Transverse colon (tissue), 3 donors: Measurements from ENCODE around the gene SLC35B2.

Source experiments
- POLR2A ChIP-seq: fragments of 450-650 bp; IDR thresholded peaks from one replicate; pipeline ENCODE4 v1.6.1; 2016; ENCODE audit warnings: antibody characterized with exemption, mild to moderate bottlenecking, moderate library complexity
- TF ChIP-seq, protein P1 (sequence below), 5 experiments: fragments of 200-600 bp in 3 of 5; fragments of 450-650 bp in 2 of 5; sonication (generic) in 3 of 5; IDR thresholded peaks; 1 replicate in 2 of 5; 2 replicates in 3 of 5; pipeline ENCODE4 v1.5.1; 2016 to 2017; ENCODE audit warnings: antibody characterized with exemption in 5 of 5, inconsistent platforms in 3 of 5, mild to moderate bottlenecking in 2 of 5, moderate library complexity in 1 of 5

DNA sequence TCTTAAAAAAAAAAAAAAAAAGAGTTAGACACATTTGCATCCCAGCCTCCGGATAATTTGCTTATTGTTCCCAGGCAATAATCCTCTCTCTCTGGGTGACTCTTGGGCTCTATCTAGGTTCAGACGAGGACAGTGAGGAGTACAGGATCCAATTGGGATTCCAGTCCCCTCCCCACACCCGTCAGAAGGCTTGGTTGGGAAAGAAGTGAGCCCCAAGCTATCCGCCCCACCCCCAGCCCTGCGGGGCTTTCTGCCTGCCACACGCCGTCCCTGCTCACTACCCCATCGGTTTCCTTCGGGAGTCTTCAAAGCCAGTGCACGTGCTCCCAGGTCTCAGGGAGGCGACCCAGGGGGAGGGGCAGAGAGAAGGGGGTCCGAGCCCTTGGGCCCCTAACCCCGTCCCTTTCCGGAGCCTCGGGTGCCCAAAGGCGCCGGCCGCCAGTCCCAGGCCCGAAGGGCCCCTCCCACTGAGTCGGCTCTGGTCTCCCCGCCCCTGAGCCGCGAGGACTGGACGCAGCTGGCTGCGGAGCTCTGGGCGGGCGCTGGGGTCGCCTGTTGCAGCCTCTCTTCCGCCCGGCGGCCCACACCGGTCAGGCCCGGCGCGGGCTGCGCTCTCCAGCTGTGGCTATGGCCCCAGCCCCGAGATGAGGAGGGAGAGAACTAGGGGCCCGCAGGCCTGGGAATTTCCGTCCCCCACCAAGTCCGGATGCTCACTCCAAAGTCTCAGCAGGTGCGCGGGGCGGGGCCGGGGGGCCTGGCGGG is 38.1 kb downstream of the SLC35B2 start:
- peak; percentile 52 for TF ChIP-seq POLR2A
- TF ChIP-seq, protein P1, sequence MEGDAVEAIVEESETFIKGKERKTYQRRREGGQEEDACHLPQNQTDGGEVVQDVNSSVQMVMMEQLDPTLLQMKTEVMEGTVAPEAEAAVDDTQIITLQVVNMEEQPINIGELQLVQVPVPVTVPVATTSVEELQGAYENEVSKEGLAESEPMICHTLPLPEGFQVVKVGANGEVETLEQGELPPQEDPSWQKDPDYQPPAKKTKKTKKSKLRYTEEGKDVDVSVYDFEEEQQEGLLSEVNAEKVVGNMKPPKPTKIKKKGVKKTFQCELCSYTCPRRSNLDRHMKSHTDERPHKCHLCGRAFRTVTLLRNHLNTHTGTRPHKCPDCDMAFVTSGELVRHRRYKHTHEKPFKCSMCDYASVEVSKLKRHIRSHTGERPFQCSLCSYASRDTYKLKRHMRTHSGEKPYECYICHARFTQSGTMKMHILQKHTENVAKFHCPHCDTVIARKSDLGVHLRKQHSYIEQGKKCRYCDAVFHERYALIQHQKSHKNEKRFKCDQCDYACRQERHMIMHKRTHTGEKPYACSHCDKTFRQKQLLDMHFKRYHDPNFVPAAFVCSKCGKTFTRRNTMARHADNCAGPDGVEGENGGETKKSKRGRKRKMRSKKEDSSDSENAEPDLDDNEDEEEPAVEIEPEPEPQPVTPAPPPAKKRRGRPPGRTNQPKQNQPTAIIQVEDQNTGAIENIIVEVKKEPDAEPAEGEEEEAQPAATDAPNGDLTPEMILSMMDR (IDR thresholded peaks at IDR 0.05): no peak
